ENCODE data around the gene TGFBR1.

DNA sequence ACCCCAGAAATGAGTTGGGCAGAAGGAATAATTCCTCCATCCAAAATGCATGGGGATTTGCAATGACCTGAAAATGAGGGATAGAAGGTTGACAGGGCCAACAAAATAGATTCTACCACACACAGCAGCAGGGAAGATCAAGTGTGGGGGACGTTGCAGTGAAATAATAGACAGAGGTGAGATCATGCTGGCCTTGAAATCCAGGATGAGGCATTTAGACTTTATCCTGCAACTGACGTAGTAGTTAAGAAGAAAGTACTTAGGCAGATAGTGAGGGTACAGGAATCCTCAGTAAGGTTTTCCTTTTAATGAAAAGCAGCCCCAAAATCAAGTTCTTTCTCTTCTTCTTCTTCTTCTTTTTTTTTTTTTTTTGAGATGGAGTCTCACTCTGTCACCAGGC, 31.6 kb upstream of the TGFBR1 start:
- TF ChIP-seq POLR2A (IDR thresholded peaks at IDR 0.05; ENCODE audit: low read depth, low read length) (no peak), POLR2AphosphoS5 (IDR thresholded peaks at IDR 0.05; ENCODE audit: low read depth, low read length) (no peak), TAF1 (IDR thresholded peaks at IDR 0.05; ENCODE audit: low read depth, low read length) (no peak), SPI1 (IDR thresholded peaks at IDR 0.05; ENCODE audit: low read depth, low read length) (no peak)
